Measurements from ENCODE around the gene SEL1L2. TPM values are rescaled to one million over a fixed set of nuclear protein-coding genes. Genes with fewer than 3 reads are reported as not detected.

SEL1L2 gene
- total and polyA plus RNA-seq, 7 donors: 0.36 to 1.5 (median 0.80) TPM

- intact Hi-C loops (cut with DNase I): no loop called here
- H3K27ac ChIP-seq: no peak overlapping the region
- no peak for TF ChIP-seq CTCF (IDR thresholded peaks at IDR 0.05)
- no peaks in the 10 kb centered on the region for H3K36me3 ChIP-seq (ENCODE audit: insufficient read depth in 1 of 2, low read depth in 1 of 2)
- H3K4me3 ChIP-seq: no peak overlapping the region
- no peaks in the 10 kb centered on the region for H3K27me3 ChIP-seq (ENCODE audit: insufficient read depth in 3 of 3, low read length in 2 of 3)
- WGBS, 3 donors: 86 to 91% (median 90%) methylated on average over 3 of the region's 3 CpGs
- no peaks in the 10 kb centered on the region for H3K9me3 ChIP-seq
- ATAC-seq (no peak), DNase-seq (no peak)
- H3K4me1 ChIP-seq: no peaks in the 10 kb centered on the region
Measured at GRCh38 chr20:13831476-13831875, 158.9 kb downstream of the SEL1L2 start.

GRCh38 chr20:13825465-13825864 lies 164.9 kb downstream of the SEL1L2 start:
- intact Hi-C loops (cut with DNase I): no loop called here
- WGBS, 3 donors: 76 to 84% (median 80%) methylated on average over 4 to 5 of the region's 5 CpGs
- Histone ChIP-seq H3K4me1 (peaks cover 1% of the 10 kb centered on the region), H3K36me3 (ENCODE audit: insufficient read depth in 1 of 2, low read depth in 1 of 2) (peaks cover 0 to 2% of the 10 kb centered on the region in 2 donors), H3K27me3 (ENCODE audit: insufficient read depth in 3 of 3, low read length in 2 of 3) (no peaks in the 10 kb centered on the region), H3K27ac (no peak overlapping the region), H3K9me3 (peaks cover 6% of the 10 kb centered on the region), H3K4me3 (no peak overlapping the region)
- TF ChIP-seq CTCF (IDR thresholded peaks at IDR 0.05): no peak
- DNase-seq: no peak
- no peak for ATAC-seq

DNA sequence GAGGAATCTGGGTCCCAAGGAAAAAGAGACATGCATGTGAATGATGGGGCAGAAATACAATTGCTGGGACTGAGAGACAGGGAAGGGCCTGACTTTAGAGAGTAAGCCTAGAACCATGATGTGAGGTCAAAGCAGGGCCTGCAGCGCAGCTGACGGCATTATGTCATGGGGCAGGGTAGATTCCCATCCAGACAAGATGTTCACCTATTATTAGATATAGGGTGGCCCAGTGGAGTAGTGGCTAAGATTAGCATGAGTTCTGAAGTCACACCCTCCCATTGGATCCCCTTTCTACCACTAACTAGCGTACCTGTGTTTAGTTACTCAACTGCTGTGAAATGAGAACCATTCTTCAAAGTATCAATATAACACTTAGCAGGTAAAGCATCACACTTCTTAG lies 166.0 kb downstream of the SEL1L2 start:
- intact Hi-C loops (cut with DNase I): loop anchor here (5.0 kb wide), 3 partner anchors 33 to 173 kb away; partner anchors contain the start of gene MACROD2 (in 1 of the 2)

DNA sequence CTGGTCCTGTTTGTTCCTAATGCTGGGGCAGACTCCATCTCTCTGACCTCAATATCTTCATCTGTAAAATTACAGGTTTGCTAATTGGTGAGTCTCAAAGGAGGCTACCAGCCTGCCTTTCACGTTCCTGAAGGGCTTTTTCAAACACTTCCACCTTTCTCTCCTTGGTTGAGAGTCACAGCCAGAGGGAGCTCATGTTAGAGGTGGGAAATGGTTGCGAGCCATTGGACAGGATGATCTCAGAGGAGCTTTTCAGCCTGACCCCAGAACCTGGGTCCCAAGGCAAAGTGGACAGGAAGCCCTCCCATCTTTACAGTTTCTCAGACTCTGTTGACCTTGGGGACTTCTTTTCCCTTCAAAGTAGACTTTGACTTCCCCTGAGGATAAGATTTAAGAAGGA lies 168.0 kb downstream of the SEL1L2 start:
- Histone ChIP-seq H3K4me3 (no peak overlapping the region), H3K27ac (no peak overlapping the region), H3K4me1 (peaks cover 4% of the 10 kb centered on the region), H3K36me3 (ENCODE audit: insufficient read depth in 1 of 2, low read depth in 1 of 2) (peaks cover 2 to 18% of the 10 kb centered on the region in 2 donors), H3K9me3 (peaks cover 6% of the 10 kb centered on the region), H3K27me3 (ENCODE audit: insufficient read depth in 3 of 3, low read length in 2 of 3) (no peaks in the 10 kb centered on the region)
- 60 to 63% (median 62%) methylated on average over 2 of the region's 2 CpGs for WGBS, 3 donors
- ATAC-seq (no peak), DNase-seq (no peak)
- intact Hi-C loops (cut with DNase I): loop anchor here (2.0 to 5.0 kb wide), 4 partner anchors 35 to 232 kb away; partner anchors contain the start of gene MACROD2 (in 1 of the 2)
- TF ChIP-seq CTCF (IDR thresholded peaks at IDR 0.05): no peak

More for the DNA sequence above, 166.0 kb downstream of the SEL1L2 start:
- Histone ChIP-seq H3K4me3 (no peak overlapping the region), H3K9me3 (peaks cover 6% of the 10 kb centered on the region), H3K4me1 (peaks cover 4% of the 10 kb centered on the region), H3K36me3 (ENCODE audit: insufficient read depth in 1 of 2, low read depth in 1 of 2) (peaks cover 0 to 2% of the 10 kb centered on the region in 2 donors), H3K27me3 (ENCODE audit: insufficient read depth in 3 of 3, low read length in 2 of 3) (no peaks in the 10 kb centered on the region), H3K27ac (no peak overlapping the region)
- DNase-seq: no peak
- TF ChIP-seq CTCF (IDR thresholded peaks at IDR 0.05): no peak
- peak; percentile 57 to 89 (median 80) for ATAC-seq
- WGBS, 3 donors: 60 to 90% (median 76%) methylated on average over 3 of the region's 3 CpGs

DNA sequence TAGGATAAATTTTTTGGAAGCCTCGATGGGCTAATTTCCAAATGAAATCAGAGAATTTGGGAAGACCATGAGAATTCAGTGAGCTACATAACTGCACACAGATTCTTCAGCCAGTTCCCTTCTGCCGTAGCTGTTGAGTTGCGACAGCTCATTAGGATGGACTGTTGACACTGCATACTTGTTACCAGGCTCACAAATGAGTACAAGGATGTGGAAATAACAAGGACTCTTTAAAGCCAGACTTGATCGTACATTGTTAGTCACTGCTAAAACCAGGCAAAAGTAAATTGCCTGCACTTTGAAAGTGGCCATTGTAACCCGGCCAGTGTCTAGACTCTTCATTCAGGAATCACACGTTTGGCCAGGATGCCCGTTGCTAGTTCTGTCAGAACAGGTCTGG lies 168.5 kb downstream of the SEL1L2 start:
- WGBS, 3 donors: 78 to 91% (median 80%) methylated on average over 7 of the region's 7 CpGs
- Histone ChIP-seq H3K4me1 (peaks cover 4% of the 10 kb centered on the region), H3K27ac (no peak overlapping the region), H3K36me3 (ENCODE audit: insufficient read depth in 1 of 2, low read depth in 1 of 2) (peaks cover 2 to 24% of the 10 kb centered on the region in 2 donors), H3K4me3 (no peak overlapping the region), H3K9me3 (peaks cover 6% of the 10 kb centered on the region), H3K27me3 (ENCODE audit: insufficient read depth in 3 of 3, low read length in 2 of 3) (no peaks in the 10 kb centered on the region)
- no peak for TF ChIP-seq CTCF (IDR thresholded peaks at IDR 0.05)
- intact Hi-C loops (cut with DNase I): loop anchor here (2.0 to 5.0 kb wide), 4 partner anchors 35 to 233 kb away; partner anchors contain the start of gene MACROD2 (in 1 of the 2)
- DNase-seq (no peak), ATAC-seq (peak in 3 of 4 donors; percentile 29 to 38 (median 33))

Measured in psoas muscle (tissue), 8 donors.